NCI-H2196 (cell line): ENCODE measurements around the gene COL6A3.
"Not testable (repeated sequence)": the region's sequence is repeated elsewhere in the genome, so short reads cannot be mapped to it uniquely, and the experiment has no call there.

ENCODE experiments used
- DNase-seq: peaks from one replicate; lab custom pipeline; 2025; ENCODE audit not compliant: unreplicated experiment; lab: John Stamatoyannopoulos, UW

The COL6A3 gene

GRCh38 chr2:237383991-237384671, 29.8 kb downstream of the COL6A3 start:
- no peak for DNase-seq

GRCh38 chr2:237380768-237381167, 33.2 kb downstream of the COL6A3 start:
- DNase-seq, result no peak

DNA sequence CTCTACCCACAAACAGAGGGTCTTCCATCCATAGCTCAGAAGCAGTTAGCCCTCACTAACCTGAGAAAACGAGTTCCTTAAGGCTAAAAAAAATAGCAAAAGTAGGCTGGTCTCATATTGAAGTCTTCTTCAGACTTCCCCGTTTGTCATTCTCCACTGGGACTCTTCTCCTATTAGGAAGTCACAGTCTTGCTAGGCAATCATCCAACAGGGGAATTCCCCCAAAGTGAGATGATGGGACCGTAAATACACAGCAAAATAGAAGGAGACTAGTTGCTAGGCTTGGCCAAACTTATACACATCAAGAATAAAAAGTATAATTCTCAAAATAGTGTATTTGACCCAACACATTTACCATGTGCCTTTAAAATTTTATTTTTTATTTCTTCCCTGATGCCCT, 34.3 kb downstream of the COL6A3 start:
- no peak for DNase-seq

DNA sequence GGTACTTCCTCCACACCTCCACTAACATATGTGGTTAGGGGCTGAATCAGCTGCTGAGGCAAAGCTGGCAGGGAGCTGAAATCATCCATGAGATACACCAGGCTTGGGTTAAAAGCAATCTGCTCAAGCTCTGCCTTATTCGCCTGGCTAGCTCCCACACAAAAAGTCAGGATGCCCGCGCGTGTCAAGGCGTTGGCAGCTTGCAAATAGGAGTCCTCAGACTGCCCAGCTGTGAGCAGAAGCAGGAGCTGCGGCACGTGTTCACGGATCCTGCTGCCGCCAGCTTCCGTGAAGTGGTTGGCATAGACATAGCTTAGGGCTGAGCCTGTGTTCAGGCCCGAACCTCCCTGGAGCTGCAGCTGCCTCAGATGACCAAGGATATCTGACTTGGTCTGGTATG, 35.3 kb downstream of the COL6A3 start:
- no peak for DNase-seq

DNA sequence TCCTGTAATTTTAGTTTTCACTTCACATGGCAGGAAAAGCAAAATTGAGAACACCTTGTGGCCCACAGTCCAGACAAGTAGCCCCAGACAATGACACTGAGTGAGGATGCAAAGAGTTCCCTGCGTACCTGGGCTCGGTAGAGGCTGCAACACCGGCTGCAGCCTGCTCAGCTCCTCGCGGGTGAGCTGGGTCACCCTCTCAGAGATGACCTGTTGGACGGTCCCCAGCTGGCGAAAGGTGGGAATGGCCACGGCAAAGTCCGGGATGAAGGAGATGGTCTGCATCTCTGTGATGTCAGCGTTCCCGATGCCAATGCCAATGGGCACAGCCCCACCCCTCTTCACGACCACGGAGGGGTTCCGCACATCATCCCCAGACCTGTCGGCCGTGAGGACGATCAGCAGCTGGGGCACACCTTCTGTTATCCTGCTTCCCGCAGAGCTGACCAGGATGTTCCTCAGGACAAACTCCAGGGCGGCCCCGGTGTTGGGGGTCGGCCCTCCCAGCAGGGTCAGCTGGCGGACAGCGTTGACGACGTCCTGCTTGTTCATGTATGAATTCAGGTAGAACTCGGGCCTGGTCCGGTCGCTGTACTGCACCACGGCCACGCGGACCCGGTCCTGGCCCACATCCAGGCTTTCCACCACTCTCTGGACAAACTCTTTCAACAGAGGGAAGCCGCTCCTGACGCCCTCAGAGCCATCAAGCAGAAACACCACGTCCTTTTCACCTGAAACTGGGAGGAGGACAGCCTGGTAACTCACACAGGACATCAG, 39.5 kb downstream of the COL6A3 start:
- no peak for DNase-seq

GRCh38 chr2:237371856-237372255, 42.1 kb downstream of the COL6A3 start:
- DNase-seq, result no peak

GRCh38 chr2:237365671-237366070, 48.3 kb downstream of the COL6A3 start:
- DNase-seq, result no peak

GRCh38 chr2:237364655-237365054, 49.3 kb downstream of the COL6A3 start:
- no peak for DNase-seq

GRCh38 chr2:237361194-237362004, 52.6 kb downstream of the COL6A3 start:
- no peak for DNase-seq

DNA sequence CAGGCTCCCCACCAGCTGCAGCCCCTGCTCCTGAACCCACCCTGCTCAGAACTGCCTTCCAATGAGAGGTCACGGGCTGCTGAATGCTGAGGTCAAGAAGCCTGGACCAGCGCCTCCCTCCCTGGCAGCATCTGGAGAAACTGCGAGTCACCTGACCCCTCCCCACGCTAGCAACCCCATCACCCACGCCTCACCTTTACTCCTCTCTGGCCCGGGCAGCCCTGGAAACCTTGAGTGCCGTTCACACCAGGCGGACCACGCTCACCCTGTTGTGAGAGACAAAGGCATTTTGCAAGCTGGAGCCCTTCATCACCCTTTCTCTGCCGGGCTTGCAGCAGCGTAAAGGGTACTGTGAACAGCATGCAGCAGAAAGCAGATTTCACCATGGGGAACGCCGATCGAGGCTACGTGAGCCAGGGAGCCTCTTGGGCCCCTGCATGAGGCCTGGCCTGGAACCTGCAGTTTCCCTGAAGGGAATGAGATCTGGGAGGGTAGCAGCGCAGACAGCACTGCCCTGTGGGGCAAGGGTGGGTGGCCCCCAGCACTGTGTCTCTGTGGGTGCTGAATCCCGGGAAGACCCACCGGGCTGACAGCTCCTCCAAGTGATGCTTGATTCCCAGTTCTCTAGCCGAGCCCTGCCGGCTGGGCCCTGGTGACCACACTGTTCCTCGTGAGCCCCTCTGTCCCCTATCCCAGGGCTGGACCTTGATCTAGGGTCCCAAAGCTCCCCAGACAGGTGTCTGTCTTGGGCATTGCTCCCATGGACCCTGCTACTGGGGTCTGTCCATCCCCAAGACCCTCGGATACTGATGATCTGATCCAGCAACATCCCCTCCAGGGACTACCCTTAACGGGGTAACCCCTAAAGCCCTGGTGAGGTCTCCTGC, 53.8 kb downstream of the COL6A3 start:
- DNase-seq, result no peak

- no peak for DNase-seq
Observed at GRCh38 chr2:237359518-237359840, 54.5 kb downstream of the COL6A3 start.

GRCh38 chr2:237358721-237359517, 55.0 kb downstream of the COL6A3 start:
- DNase-seq, result no peak

- no peak for DNase-seq
Observed at GRCh38 chr2:237355701-237356100, 58.3 kb downstream of the COL6A3 start.

GRCh38 chr2:237354892-237355291, 59.1 kb downstream of the COL6A3 start:
- no peak for DNase-seq

DNA sequence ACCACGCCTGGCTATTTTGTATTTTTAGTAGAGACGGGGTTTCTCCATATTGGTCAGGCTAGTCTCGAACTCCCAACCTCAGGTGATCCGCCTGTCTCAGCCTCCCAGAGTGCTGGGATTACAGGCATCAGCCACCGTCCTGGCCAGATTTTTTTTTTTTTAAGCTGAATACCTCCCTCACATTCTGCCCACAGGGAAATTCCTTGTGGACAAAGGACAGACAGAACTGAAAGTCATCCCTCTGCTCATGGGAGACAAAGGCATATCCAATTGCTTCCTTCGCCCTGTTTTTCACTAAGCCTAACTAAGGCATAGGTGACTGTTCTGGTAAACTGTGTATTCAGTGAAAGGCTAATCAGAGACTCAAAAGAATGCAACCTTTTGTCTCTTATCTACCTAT, 59.8 kb downstream of the COL6A3 start:
- DNase-seq, result not testable (repeated sequence)

- no peak for DNase-seq
Observed at GRCh38 chr2:237353215-237353614, 60.7 kb downstream of the COL6A3 start.

GRCh38 chr2:237352279-237352845, 61.6 kb downstream of the COL6A3 start:
- DNase-seq, result no peak

- no peak for DNase-seq
Observed at GRCh38 chr2:237351796-237352195, 62.2 kb downstream of the COL6A3 start.

DNA sequence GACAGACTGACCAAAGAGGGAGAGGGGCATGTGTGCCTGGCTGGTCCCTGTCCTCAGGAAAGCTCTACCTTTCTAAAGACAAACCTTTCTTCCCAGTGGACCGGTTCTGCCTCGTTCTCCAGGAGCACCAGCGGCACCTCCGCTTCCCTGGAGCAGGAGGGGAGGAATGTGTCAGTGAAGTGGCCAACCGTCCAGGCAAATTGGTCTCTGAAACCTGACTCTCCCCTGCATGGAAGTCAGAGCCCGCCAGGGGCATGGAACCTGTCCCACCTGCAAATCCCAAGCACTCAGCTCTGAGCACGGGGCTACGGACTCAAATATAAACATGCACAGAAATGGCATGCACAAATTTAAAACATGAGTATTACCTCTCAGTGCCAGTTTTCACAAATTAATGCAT, 62.9 kb downstream of the COL6A3 start:
- DNase-seq, result no peak

- no peak for DNase-seq
Observed at GRCh38 chr2:237350597-237350996, 63.4 kb downstream of the COL6A3 start.
